GM19238 (cell line): ENCODE data around the gene IFT81.
A peak's percentile ranks its signal among the peaks of the same experiment; 100 is the strongest.
"Not testable (repeated sequence)": the region's sequence is repeated elsewhere in the genome, so short reads cannot be mapped to it uniquely, and the experiment has no call there.

Source experiments
- DNase-seq: peaks from one replicate; pipeline ENCODE4 v3.0.0; 2011; ENCODE audit warnings: low spot score; ENCODE audit not compliant: insufficient read length

The IFT81 gene

GRCh38 chr12:110124269-110124995, at the start of gene IFT81:
Gene IFT81, plus strand, starts transcription at chr12:110124357. Its CDS starts 3,024 bp downstream, at chr12:110127381.
- peak; percentile 92 for DNase-seq

GRCh38 chr12:110075880-110076279, 48.3 kb upstream of the IFT81 start:
- DNase-seq, result no peak

- DNase-seq, result no peak
These were observed 46.4 kb upstream of the IFT81 start for GRCh38 chr12:110077800-110078199.

- peak; percentile 55 for DNase-seq
These were observed 44.4 kb upstream of the IFT81 start for GRCh38 chr12:110079477-110080400.

GRCh38 chr12:110080410-110080809, 43.7 kb upstream of the IFT81 start:
- no peak for DNase-seq

GRCh38 chr12:110084314-110085015, 39.7 kb upstream of the IFT81 start:
- no peak for DNase-seq

- DNase-seq, result not testable (repeated sequence)
These were observed 35.9 kb upstream of the IFT81 start for GRCh38 chr12:110088216-110088615.

- DNase-seq, result no peak
These were observed 35.2 kb upstream of the IFT81 start for GRCh38 chr12:110088936-110089335.

- DNase-seq, result no peak
These were observed 33.7 kb upstream of the IFT81 start for GRCh38 chr12:110090266-110091135.

GRCh38 chr12:110091136-110091711, 32.9 kb upstream of the IFT81 start:
- no peak for DNase-seq

- DNase-seq, result no peak
These were observed 30.4 kb upstream of the IFT81 start for GRCh38 chr12:110093631-110094311.

GRCh38 chr12:110100315-110100970, 23.7 kb upstream of the IFT81 start:
- peak; percentile 57 for DNase-seq

GRCh38 chr12:110102255-110102654, 21.9 kb upstream of the IFT81 start:
- peak; percentile 14 for DNase-seq

GRCh38 chr12:110104188-110105094, 19.7 kb upstream of the IFT81 start:
- DNase-seq, result no peak

GRCh38 chr12:110105159-110105558, 19.0 kb upstream of the IFT81 start:
- DNase-seq, result no peak

GRCh38 chr12:110105986-110106385, 18.2 kb upstream of the IFT81 start:
- DNase-seq, result no peak

- DNase-seq, result no peak
These were observed 16.5 kb upstream of the IFT81 start for GRCh38 chr12:110107369-110108281.
